ENCODE data around the gene LIPG. TPM values are rescaled to one million over a fixed set of nuclear protein-coding genes. Genes with fewer than 3 reads are reported as not detected.

The LIPG gene
- polyA plus RNA-seq, 1 donor (not counting 4 experiments of a cell fraction or from before 2014, with no cell fraction given), result 241 TPM

DNA sequence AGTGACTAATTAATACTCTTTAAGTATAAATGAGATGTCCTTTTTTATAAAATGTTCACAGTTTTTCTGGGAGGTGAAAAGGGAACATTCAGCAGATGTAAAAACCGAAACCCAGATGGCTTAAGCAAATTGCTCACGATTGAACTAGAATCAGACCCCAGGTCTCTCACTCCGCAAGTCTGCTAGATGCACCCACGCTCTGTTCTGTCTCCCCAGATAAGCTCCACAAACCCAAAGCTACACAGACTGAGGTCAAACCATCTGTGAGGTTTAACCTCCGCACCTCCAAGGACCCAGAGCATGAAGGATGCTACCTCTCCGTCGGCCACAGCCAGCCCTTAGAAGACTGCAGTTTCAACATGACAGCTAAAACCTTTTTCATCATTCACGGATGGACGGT lies 3.2 kb downstream of the LIPG start:
- Histone ChIP-seq H3K36me3 (ENCODE audit: control insufficient read depth in 2 of 2, extremely low read depth in 1 of 2, insufficient read depth in 2 of 2, low read length in 2 of 2) (peaks cover 20 to 37% of the 10 kb centered on the region in 2 experiments), H3K79me2 (ENCODE audit: control insufficient read depth, insufficient read depth, low read length) (peaks cover 60% of the 10 kb centered on the region), H3K4me2 (ENCODE audit: control insufficient read depth, extremely low read depth, insufficient read depth, low read depth, low read length) (peak overlapping the region; percentile 95), H3K27me3 (ENCODE audit: control insufficient read depth, extremely low read depth, insufficient read depth, low read length) (no peaks in the 10 kb centered on the region), H3K4me1 (ENCODE audit: control insufficient read depth, extremely low read depth, insufficient read depth, low read length) (peaks cover 63% of the 10 kb centered on the region), H3K27ac (ENCODE audit: control insufficient read depth, insufficient read depth, low read length) (no peak overlapping the region), H3K9ac (ENCODE audit: control insufficient read depth, extremely low read depth, insufficient read depth, low read length) (no peak overlapping the region), H3K9me3 (ENCODE audit: control insufficient read depth, low read depth, low read length) (no peaks in the 10 kb centered on the region), H2AFZ (ENCODE audit: control insufficient read depth, low read length) (no peak overlapping the region), H3K9me1 (ENCODE audit: control insufficient read depth, extremely low read depth, insufficient read depth, low read length) (no peaks in the 10 kb centered on the region), H4K20me1 (ENCODE audit: control insufficient read depth, extremely low read depth, insufficient read depth, low read length) (peaks cover 5% of the 10 kb centered on the region), H3K4me3 (ENCODE audit: control insufficient read depth in 2 of 3, extremely low read depth in 1 of 3, insufficient read depth in 2 of 3, low read depth in 1 of 3, low read length in 3 of 3) (peak overlapping the region in 1 of 3 experiments; percentile 93)
- FAIRE-seq, result no peak
- dilution Hi-C loops (cut with MboI; ENCODE audit: extremely low pct_ligation_motif_present, low sequenced_read_pairs), result no loop called here
- DNase-seq (ENCODE audit: low read depth, low spot score), result no peak
- no peak for TF ChIP-seq EZH2 (IDR thresholded peaks at IDR 0.05; ENCODE audit: low read length)
- TF ChIP-seq, protein P1, sequence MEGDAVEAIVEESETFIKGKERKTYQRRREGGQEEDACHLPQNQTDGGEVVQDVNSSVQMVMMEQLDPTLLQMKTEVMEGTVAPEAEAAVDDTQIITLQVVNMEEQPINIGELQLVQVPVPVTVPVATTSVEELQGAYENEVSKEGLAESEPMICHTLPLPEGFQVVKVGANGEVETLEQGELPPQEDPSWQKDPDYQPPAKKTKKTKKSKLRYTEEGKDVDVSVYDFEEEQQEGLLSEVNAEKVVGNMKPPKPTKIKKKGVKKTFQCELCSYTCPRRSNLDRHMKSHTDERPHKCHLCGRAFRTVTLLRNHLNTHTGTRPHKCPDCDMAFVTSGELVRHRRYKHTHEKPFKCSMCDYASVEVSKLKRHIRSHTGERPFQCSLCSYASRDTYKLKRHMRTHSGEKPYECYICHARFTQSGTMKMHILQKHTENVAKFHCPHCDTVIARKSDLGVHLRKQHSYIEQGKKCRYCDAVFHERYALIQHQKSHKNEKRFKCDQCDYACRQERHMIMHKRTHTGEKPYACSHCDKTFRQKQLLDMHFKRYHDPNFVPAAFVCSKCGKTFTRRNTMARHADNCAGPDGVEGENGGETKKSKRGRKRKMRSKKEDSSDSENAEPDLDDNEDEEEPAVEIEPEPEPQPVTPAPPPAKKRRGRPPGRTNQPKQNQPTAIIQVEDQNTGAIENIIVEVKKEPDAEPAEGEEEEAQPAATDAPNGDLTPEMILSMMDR (optimal IDR thresholded peaks at IDR 0.05 in 1 of 3, IDR thresholded peaks at IDR 0.05 in 1 of 3, conservative IDR thresholded peaks at IDR 0.05 in 1 of 3; ENCODE audit: extremely low read depth in 1 of 3, insufficient read depth in 2 of 3, low read length in 3 of 3), result no peak

DNA sequence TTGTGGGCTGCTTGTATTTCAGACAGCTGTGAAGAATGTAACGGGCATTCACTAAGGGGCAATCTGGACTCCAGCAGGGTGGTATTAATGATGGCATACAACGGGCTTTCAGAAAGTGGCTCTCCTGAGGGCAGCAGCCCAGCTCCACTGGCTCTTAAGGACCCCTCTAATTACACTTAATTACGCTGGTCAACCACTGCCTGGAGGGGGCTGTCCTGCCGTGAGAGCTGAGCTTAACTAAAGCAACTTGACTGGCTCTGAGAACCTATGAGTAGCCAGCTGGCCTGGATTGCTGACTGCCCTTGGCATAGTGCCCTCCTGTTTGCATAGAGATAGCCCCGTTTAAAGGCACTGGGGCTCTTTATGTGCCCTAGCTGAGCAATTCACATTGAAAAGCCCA lies 3.8 kb downstream of the LIPG start:
- Histone ChIP-seq H3K4me1 (ENCODE audit: control insufficient read depth, extremely low read depth, insufficient read depth, low read length) (peaks cover 67% of the 10 kb centered on the region), H3K9me1 (ENCODE audit: control insufficient read depth, extremely low read depth, insufficient read depth, low read length) (no peaks in the 10 kb centered on the region), H3K9me3 (ENCODE audit: control insufficient read depth, low read depth, low read length) (no peaks in the 10 kb centered on the region), H3K4me2 (ENCODE audit: control insufficient read depth, extremely low read depth, insufficient read depth, low read depth, low read length) (peak overlapping the region; percentile 95), H3K9ac (ENCODE audit: control insufficient read depth, extremely low read depth, insufficient read depth, low read length) (no peak overlapping the region), H3K27ac (ENCODE audit: control insufficient read depth, insufficient read depth, low read length) (no peak overlapping the region), H3K79me2 (ENCODE audit: control insufficient read depth, insufficient read depth, low read length) (peaks cover 62% of the 10 kb centered on the region), H4K20me1 (ENCODE audit: control insufficient read depth, extremely low read depth, insufficient read depth, low read length) (peaks cover 5% of the 10 kb centered on the region), H3K27me3 (ENCODE audit: control insufficient read depth, extremely low read depth, insufficient read depth, low read length) (no peaks in the 10 kb centered on the region), H3K36me3 (ENCODE audit: control insufficient read depth in 2 of 2, extremely low read depth in 1 of 2, insufficient read depth in 2 of 2, low read length in 2 of 2) (peaks cover 20 to 41% of the 10 kb centered on the region in 2 experiments), H2AFZ (ENCODE audit: control insufficient read depth, low read length) (no peak overlapping the region), H3K4me3 (ENCODE audit: control insufficient read depth in 2 of 3, extremely low read depth in 1 of 3, insufficient read depth in 2 of 3, low read depth in 1 of 3, low read length in 3 of 3) (peak overlapping the region in 1 of 3 experiments; percentile 10)
- DNase-seq (ENCODE audit: low read depth, low spot score) (no peak), FAIRE-seq (no peak)
- dilution Hi-C loops (cut with MboI; ENCODE audit: extremely low pct_ligation_motif_present, low sequenced_read_pairs), result no loop called here
- no peak for TF ChIP-seq EZH2 (IDR thresholded peaks at IDR 0.05; ENCODE audit: low read length)
- TF ChIP-seq, protein P1 (optimal IDR thresholded peaks at IDR 0.05 in 1 of 3, IDR thresholded peaks at IDR 0.05 in 1 of 3, conservative IDR thresholded peaks at IDR 0.05 in 1 of 3; ENCODE audit: extremely low read depth in 1 of 3, insufficient read depth in 2 of 3, low read length in 3 of 3), result no peak

Measured in keratinocyte (primary cell).